LNCaP clone FGC (cell line): ENCODE measurements around the gene GPR156.

Experiments used
- DNase-seq: peaks from one replicate; pipeline ENCODE4 v3.0.0-alpha.2; 2011; ENCODE audit warnings: low read depth
- H3K4me3 ChIP-seq: 2 replicates; pipeline ENCODE4 v1.5.1; 2011; ENCODE audit warnings: mild to moderate bottlenecking, low read depth, low read length, control low read depth
- TF ChIP-seq, protein P1 (sequence below): IDR thresholded peaks from 2 replicates; pipeline ENCODE4 v1.5.1; 2012; ENCODE audit warnings: mild to moderate bottlenecking; ENCODE audit not compliant: control insufficient read depth, insufficient read depth; ENCODE audit errors: extremely low read depth

GPR156 gene

DNA sequence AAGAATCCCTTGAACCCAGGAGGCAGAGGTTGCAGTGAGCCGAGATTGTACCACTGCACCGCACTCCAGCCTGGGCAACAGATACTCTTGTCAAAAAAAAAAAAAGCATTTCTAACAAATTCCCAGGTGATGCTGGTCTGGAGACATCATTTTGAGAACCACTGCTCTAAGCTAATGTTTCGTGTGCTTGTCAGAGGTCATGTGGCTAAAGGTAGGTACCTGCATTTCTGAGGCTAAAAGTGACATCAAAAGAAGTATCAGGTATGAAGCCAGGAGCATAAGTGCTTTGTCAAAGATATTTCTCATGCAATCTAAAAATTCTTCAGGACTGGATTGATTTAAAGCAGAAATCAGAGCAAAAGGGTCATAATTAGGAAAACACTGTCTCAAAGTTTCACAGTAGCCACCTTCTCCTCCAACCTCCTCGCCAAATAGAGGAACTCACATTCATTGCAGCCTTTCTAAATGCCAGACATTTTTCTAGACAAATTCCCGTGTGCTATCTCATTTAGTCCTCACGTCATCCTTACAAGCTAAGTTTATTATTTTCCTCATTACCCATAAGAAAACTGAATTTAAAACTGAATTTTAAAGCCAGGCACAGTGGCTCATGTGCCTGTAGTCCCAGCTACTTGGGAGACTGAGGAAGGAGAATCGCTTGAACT, 165.0 kb downstream of the GPR156 start:
- no peak for DNase-seq
- TF ChIP-seq, protein P1, sequence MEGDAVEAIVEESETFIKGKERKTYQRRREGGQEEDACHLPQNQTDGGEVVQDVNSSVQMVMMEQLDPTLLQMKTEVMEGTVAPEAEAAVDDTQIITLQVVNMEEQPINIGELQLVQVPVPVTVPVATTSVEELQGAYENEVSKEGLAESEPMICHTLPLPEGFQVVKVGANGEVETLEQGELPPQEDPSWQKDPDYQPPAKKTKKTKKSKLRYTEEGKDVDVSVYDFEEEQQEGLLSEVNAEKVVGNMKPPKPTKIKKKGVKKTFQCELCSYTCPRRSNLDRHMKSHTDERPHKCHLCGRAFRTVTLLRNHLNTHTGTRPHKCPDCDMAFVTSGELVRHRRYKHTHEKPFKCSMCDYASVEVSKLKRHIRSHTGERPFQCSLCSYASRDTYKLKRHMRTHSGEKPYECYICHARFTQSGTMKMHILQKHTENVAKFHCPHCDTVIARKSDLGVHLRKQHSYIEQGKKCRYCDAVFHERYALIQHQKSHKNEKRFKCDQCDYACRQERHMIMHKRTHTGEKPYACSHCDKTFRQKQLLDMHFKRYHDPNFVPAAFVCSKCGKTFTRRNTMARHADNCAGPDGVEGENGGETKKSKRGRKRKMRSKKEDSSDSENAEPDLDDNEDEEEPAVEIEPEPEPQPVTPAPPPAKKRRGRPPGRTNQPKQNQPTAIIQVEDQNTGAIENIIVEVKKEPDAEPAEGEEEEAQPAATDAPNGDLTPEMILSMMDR, result no peak
- H3K4me3 ChIP-seq, result no peak overlapping the region
